SK-N-MC (cell line): Measurements from ENCODE around the gene TRAPPC3.

Source experiments
- EZH2 ChIP-seq: fragments of 200-600 bp; sonication (generic); IDR thresholded peaks from one replicate; pipeline ENCODE4 v1.6.1; 2017; ENCODE audit warnings: antibody characterized with exemption
- FOXP2 ChIP-seq: optimal IDR thresholded peaks from 2 replicates; pipeline ENCODE3; 2011; ENCODE audit warnings: mild to moderate bottlenecking, moderate library complexity; ENCODE audit not compliant: insufficient read depth; ENCODE audit errors: extremely low read length, control extremely low read depth
- POLR2AphosphoS5 ChIP-seq: IDR thresholded peaks from 2 replicates; pipeline ENCODE4 v1.6.1; 2012; ENCODE audit warnings: mild to moderate bottlenecking, low read depth, low read length, borderline replicate concordance

DNA sequence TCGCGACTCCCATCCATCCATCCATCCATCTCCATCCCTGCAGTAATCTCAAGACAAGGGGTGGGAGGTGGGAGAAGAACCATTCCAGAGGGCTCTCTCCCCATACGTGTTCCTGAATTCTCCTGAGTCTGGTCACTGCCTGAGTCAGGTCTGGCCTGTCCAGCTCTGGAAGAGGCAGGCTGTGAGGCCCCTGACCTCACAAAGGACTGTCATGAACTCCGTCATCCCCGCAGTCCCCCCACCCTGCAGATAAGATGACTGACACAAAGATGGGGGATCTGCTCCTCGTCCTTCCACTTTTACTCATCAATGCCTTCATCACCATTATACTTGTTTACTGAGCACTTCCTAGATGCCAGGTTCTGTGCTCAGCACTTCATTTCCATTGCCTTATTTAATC is 5.0 kb upstream of the TRAPPC3 start:
- TF ChIP-seq EZH2 (no peak), POLR2AphosphoS5 (no peak), FOXP2 (no peak)
